ENCODE measurements around the gene MYH10.

MYH10 gene

DNA sequence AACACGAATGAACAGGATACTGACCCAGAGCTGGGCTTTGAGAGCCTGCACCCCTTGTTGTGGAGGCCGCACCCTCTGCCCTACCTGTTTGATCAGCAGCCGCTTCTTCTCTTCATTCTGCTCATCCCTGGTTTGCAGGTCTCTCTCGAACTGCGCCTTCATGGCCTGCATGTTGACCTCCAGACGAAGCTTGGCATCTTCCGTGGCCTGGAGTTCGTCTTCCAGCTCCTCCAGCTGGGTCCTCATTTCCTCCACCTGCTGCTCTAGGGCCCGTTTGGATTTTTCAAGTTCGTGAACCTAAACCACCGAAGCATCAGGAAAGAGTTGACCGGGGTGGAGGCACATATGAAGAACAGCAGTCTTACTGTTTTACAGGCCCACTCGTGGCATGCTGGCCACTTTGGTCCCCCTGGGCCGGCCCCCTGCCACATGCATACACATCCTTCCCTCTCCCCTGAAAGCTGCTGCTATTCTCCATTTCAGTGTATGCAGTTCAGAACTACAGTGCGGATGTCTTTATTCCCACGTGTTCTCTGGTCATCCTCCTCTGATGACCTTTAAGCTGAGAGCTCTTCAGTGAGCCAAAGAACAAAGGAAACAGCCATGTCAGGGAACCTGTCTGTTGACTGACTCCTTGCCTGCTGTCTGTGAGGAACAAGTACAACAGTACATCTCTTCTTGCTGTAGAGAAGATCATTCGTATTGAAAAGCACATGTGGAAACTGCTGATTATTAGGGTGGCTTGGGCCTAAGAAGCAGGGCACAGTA, 140.1 kb downstream of the MYH10 start:
- no peak for DNase-seq

DNA sequence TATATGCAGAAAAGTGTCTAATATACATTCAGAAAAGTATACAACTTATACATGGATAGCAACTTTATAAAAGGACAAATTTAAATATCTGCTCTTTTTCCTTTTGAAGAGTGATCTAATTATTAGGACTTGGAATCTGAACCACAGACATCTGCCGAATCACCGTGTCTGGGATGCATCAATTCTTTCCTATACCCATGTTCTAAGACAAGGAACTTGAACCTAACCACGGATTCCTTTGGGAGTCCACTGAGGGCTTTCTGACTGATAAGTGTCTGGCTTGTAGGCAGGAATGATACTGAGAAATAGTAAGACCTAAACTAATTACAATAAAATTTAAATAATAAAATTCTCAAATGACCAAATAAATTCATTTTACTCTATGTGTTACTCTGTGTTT, 140.7 kb downstream of the MYH10 start:
- no peak for DNase-seq

DNA sequence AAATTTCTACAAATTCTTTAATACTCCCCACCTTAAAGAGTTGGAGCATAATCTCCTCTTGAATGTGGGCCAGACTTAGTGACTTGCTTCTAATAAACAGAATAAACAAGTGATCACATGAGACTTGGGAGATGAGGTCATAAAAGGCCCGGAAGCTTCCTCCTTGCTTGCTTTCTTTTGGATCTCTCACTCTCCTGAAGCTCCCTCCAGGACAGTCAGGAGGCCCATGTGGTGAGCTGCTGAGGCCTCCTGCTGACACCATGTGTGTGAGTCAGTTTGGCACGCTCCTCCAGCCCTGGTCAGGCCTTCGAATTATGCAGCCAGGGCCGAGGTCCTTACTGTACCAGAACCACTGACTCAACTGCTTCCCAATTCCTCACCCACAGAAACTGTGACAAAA, 141.6 kb downstream of the MYH10 start:
- no peak for DNase-seq

- no peak for DNase-seq
Measured at GRCh38 chr17:8488491-8488890, 142.0 kb downstream of the MYH10 start.

GRCh38 chr17:8487743-8488142, 142.8 kb downstream of the MYH10 start:
- no peak for DNase-seq

- DNase-seq: no peak
Measured at GRCh38 chr17:8487130-8487645, 143.3 kb downstream of the MYH10 start.

DNA sequence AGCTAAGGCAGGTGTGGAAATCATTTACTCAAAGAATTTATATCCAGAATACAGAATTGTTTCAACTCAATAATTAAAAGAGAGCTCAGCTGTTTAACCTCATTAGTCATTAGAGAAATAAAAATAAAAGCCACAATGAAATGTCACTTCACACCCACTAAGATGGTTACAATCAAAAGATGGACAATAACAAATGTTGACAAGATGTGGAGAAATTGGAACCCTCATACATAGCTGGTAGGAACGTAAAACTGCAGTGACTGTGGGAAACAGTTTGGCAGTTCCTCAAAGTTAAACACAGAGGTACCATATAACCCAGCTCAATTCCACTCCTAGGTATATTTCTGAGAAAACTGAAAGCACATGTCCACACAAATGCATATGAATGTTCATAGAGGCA, 145.0 kb downstream of the MYH10 start:
- no peak for DNase-seq

DNA sequence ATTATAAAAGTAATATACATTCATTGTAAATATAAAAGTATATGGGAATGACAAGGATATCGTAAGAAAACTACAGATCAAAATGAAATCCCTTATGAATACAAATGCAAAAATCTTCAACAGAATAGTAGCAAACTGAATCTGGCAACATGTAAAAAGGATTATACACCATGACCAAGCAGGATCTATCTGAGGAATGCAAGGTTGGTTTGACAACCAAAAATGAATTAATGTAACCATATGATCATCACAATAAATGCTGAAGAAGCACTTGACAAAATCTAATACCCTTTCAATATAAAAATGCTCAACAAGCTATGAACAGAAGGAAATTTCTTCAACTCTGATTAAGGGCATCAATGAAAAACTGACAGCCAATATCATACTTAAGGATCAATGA, 146.1 kb downstream of the MYH10 start:
- DNase-seq: no peak

- DNase-seq: no peak
Measured at GRCh38 chr17:8482546-8482945, 148.0 kb downstream of the MYH10 start.

GRCh38 chr17:8481703-8482102, 148.8 kb downstream of the MYH10 start:
- no peak for DNase-seq

DNA sequence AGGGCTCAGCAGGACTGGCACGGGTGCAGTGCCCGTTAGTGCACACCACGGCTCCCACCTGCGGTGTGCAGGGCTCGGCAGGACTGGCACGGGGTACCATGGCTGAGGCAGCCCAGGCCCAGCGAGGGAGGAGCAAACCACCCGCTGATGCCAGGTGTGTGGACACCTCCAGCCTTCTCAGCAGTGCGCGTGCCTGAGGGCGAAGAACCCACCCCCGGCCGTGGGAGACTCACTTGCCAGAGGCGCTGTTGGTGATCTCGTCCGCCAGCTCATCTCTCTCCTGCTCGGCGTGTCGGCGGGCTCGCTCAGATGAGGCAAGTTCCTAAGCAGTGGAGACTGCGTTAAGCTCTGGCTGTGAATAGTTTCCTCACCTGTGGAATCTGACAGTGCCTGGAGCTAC, 149.4 kb downstream of the MYH10 start:
- peak; percentile 34 for DNase-seq

GRCh38 chr17:8480011-8480976, 150.2 kb downstream of the MYH10 start:
- no peak for DNase-seq

DNA sequence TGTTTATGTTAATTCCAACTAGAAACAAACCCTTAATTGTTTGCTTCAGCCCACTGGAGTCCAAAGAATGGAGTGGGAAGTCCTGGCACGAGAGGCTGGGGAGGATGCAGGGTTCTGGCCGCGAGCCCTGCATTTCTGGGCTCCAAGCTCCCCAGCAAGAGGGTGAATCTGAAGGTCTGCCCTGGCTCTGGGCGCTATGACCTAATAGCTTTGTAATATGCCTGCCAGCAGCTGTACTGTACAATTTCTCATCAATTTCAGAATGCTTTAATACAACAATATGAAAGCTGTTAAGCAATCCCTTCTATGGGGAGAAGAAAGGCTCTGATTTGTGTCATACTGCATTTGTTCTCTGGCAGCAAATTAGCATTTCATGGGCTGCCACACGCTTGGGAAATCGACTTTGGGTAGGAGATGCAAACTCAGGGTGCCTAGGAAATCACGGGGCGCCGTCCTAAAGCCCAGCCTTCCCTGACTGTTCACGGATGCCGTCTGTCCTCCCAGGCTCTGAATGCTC, 151.0 kb downstream of the MYH10 start:
- DNase-seq: no peak

DNA sequence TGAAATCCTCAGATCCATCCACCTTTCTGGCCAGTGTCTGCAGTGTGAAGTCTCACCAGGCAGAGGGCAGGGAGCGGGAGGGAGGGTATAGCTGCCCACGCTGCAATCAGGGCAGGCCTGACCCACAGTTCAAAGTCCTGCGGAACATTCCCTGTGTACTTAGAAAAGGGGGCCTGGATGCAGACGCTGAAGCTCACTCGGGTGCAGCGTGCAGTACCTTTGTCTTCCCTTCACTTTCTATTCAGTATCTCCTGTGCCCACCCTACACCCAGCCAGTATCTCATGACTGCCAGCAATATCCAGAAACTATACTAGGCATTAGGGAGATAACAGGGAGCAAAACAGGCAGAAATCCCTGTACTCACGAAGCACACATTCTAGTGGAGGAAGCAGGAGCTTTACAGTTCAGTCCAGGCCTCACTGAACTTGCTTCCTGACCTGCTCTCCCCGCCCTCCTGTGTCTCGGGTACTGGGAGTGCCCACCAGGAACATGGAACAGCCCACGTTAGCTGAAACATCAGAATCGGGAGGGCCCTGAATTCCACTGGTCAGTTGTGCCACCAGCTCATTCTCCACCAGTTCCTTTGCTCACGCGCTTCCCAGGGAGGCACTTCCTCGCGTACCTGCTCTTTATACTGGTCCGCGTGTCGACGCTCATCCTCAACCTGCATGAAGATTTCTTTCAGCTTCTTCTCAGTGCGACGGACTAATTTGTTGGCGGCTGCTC, 152.6 kb downstream of the MYH10 start:
- DNase-seq: peak; percentile 4

DNA sequence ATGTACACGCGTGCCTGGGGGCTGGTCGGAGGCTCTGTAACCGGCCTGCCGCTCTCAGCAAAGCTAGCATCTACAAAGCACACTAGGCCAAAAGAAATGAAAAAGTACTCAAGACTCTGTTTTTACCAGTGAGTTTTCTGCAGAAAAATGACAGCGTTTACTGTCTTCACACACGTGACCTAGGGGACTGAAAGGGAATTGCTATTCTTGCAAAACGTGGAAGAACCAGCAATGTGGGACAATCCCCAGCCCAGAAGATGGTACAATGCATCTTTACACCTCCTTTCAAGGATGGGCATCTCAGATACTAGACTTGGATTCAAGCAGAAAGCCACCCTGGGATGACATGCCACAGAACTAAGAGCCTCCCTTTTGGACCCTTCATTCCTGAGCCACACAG, 153.4 kb downstream of the MYH10 start:
- DNase-seq: no peak

GRCh38 chr17:8476741-8477140, 153.8 kb downstream of the MYH10 start:
- peak; percentile 18 for DNase-seq

GRCh38 chr17:8475781-8476180, 154.7 kb downstream of the MYH10 start:
- DNase-seq: peak; percentile 10

GRCh38 chr17:8475227-8475626, 155.3 kb downstream of the MYH10 start:
- peak; percentile 16 for DNase-seq

- DNase-seq: peak; percentile 16
Measured at GRCh38 chr17:8474826-8475225, 155.7 kb downstream of the MYH10 start.

DNA sequence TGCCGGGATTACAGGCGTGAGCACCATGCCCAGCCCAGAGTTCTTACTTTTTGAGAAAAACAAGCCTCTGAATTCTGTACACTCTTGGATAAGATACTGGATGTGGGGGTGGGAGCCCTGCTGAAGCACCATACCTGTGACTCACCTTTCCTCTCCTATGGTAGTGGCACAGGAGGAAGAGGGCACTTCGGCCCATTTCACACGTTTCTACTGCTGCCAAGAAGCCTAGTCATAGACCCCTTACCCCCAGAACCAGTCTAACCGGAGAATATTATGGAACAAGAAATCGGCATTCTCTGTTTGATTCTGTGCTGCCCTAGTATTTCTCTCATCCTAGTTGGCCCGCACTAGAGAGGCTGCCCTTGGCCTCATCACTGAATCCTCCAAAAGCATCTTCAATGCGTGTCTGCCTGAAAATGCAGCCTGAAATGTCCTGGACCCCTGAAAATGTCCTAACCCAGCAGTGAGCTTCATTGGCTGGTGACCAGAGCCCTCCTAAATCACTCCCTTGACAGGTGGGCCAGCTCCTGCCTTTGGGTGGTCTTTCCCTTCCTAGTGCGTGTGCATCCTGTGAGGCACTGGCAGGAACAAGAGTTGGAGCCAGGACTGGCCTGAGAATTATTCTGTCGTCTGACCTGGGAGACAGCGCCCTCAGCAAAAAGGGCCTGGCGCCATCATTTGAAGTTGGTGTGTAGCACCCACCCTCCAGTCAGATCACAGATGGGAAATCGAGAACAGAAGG, 156.9 kb downstream of the MYH10 start:
- peak; percentile 7 for DNase-seq

DNA sequence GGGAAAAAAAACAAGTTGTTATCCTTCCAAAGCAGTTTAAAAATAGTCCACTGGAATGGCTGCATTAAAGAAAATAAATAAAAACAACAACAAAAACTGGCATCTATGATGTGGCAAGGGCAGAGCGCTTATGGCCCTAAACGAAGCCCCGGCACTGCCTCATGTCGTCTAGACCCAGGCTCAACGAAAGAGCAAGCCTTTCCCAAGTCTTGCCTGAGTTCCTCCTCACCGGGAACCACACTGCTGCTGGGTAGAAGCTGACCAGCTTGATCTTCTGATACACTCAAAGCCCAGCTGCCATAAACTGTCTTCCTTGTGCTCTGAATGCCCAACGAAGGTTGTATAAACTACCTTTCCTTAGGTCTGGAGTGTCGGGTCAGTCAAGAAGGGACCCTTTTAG, 157.9 kb downstream of the MYH10 start:
- DNase-seq: peak; percentile 15

DNA sequence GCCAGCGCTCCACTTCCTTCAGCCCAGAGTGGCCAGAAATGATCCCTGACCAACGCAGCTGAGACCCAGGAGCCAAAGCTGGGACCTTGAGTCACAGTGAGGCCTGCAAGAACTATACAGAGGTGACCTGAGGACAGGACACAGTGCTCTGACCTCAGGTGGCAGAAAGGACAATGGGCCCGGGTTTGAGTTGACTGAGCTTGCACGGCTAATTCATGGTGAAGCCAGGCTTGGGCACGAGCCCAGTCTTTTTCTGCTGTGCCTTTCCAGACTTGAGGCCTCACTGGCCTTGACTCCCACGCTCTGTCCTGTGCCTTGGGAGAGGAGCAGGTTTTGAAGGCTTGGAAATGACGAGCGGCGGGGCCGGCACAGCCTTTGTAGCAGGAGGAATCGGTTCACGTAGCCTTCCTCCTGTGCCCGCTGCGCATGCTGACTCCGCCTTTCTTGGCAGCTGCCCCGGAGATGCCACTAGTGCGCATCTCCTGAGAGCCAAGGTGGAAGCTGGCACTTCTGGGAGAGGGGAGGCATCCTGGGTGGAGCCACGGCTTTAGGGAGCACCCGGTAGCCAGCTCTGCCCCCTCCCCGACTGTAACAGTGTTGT, 160.0 kb downstream of the MYH10 start:
- DNase-seq: peak; percentile 19

Measured in stimulated activated CD8-positive, alpha-beta memory T cell treated with anti-CD3 and anti-CD28 coated beads, Interleukin-4, amount 100 ng/mL, for 48 hours (primary cell).